PC-9 (cell line): ENCODE measurements around the gene NYNRIN.

Experiments
- EZH2 ChIP-seq: fragments of 200-600 bp; sonication (generic); IDR thresholded peaks from 2 replicates; pipeline ENCODE4 v1.8.0; 2017; ENCODE audit warnings: antibody characterized with exemption, low read depth
- TF ChIP-seq, protein P1 (sequence below): fragments of 200-600 bp; sonication (generic); conservative IDR thresholded peaks from 2 replicates; pipeline ENCODE4 v1.6.1; 2017; ENCODE audit warnings: mixed run types, antibody characterized with exemption, mild to moderate bottlenecking, moderate library complexity

DNA sequence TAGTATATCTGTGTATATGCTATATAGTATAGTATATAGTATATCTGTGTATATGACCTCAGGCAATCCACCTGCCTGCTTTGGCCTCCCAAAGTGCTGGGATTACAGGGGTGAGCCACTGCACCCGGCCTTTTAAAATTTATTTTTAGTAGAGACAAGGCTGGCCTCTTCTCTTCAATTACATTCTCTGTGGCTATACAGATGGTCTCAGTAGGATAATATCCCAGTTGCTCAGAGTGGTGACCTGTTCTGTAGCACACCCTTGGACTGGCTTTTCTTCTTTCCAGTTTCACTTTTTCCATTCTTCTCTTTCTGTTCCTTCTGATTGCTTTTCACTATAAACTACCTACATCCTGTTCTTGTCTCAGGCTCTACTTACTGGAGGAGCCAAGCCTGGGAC is 34.0 kb upstream of the NYNRIN start:
- TF ChIP-seq, protein P1, sequence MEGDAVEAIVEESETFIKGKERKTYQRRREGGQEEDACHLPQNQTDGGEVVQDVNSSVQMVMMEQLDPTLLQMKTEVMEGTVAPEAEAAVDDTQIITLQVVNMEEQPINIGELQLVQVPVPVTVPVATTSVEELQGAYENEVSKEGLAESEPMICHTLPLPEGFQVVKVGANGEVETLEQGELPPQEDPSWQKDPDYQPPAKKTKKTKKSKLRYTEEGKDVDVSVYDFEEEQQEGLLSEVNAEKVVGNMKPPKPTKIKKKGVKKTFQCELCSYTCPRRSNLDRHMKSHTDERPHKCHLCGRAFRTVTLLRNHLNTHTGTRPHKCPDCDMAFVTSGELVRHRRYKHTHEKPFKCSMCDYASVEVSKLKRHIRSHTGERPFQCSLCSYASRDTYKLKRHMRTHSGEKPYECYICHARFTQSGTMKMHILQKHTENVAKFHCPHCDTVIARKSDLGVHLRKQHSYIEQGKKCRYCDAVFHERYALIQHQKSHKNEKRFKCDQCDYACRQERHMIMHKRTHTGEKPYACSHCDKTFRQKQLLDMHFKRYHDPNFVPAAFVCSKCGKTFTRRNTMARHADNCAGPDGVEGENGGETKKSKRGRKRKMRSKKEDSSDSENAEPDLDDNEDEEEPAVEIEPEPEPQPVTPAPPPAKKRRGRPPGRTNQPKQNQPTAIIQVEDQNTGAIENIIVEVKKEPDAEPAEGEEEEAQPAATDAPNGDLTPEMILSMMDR: no peak
- no peak for TF ChIP-seq EZH2
